Thoracic aorta (tissue), 2 donors: ENCODE measurements around the gene RTTN. TPM values are rescaled to one million over a fixed set of nuclear protein-coding genes. Genes with fewer than 3 reads are reported as not detected.
"Not testable (repeated sequence)": the region's sequence is repeated elsewhere in the genome, so short reads cannot be mapped to it uniquely, and the experiment has no call there.

ENCODE experiments used
- ATAC-seq: fragments of 150-250 bp; one replicate; pipeline ENCODE4 v1.8.0; 2017; ENCODE audit warnings: low read depth; ENCODE audit not compliant: insufficient number of reproducible peaks, low FRiP score
- DNase-seq: peaks from one replicate; pipeline ENCODE4 v3.0.0-alpha.2; 2020; ENCODE audit warnings: low spot score
- H3K27ac ChIP-seq, 2 donors: fragments of 200-600 bp; sonication (generic); 1 replicate in 1 of 2; 2 replicates in 1 of 2; pipeline ENCODE4 v1.5.1; 2016; ENCODE audit warnings: mild to moderate bottlenecking in 2 of 2, moderate library complexity in 2 of 2
- H3K27me3 ChIP-seq: fragments of 200-600 bp; sonication (generic); replicated peaks from 2 replicates; pipeline ENCODE4 v1.6.0; 2016; ENCODE audit warnings: mild to moderate bottlenecking; ENCODE audit not compliant: insufficient read depth
- H3K36me3 ChIP-seq: fragments of 200-600 bp; sonication (generic); one replicate; pipeline ENCODE4 v1.5.1; 2016
- H3K4me1 ChIP-seq, 2 donors: fragments of 200-600 bp; sonication (generic); 1 replicate in 1 of 2; 2 replicates in 1 of 2; pipeline versions ENCODE4 v1.5.1 to v1.6.0; 2016; ENCODE audit warnings: low read depth in 2 of 2, mild to moderate bottlenecking in 1 of 2; ENCODE audit not compliant: control insufficient read depth in 1 of 2
- H3K4me3 ChIP-seq: fragments of 200-600 bp; sonication (generic); 2 replicates; pipeline ENCODE4 v1.5.1; 2016; ENCODE audit warnings: mild to moderate bottlenecking
- H3K9me3 ChIP-seq: fragments of 200-600 bp; sonication (generic); 2 replicates; pipeline ENCODE4 v1.5.1; 2016
- CTCF ChIP-seq: fragments of 200-600 bp; sonication (generic); IDR thresholded peaks from one replicate; pipeline ENCODE4 v1.5.1; 2019; ENCODE audit warnings: antibody characterized with exemption
- total RNA-seq, 2 donors: library from RNA; depleted of rRNA; stranded (reverse); fragments of >200 nt; gene quantifications; one replicate each; pipeline versions ENCODE4 v1.1.0 to v1.2.3, GENCODE V29; 2016

RTTN gene
- total RNA-seq, 2 donors from 2014 or later: 13.1 to 20.7 TPM

- DNase-seq (no peak), ATAC-seq (no peak)
- Histone ChIP-seq H3K27ac (no peak overlapping the region), H3K4me1 (peaks cover 0 to 5% of the 10 kb centered on the region in 2 donors), H3K27me3 (no peaks in the 10 kb centered on the region), H3K9me3 (peaks cover 11% of the 10 kb centered on the region), H3K36me3 (peaks cover 3% of the 10 kb centered on the region), H3K4me3 (no peak overlapping the region)
- no peak for TF ChIP-seq CTCF
Observed at GRCh38 chr18:69980982-69981804, 224.3 kb downstream of the RTTN start.

- Histone ChIP-seq H3K9me3 (peaks cover 11% of the 10 kb centered on the region), H3K36me3 (peaks cover 3% of the 10 kb centered on the region), H3K27me3 (no peaks in the 10 kb centered on the region), H3K27ac (no peak overlapping the region), H3K4me3 (no peak overlapping the region), H3K4me1 (peaks cover 0 to 5% of the 10 kb centered on the region in 2 donors)
- no peak for TF ChIP-seq CTCF
- DNase-seq (no peak), ATAC-seq (no peak)
Observed at GRCh38 chr18:69980509-69980908, 225.0 kb downstream of the RTTN start.

GRCh38 chr18:69978732-69979715 lies 226.5 kb downstream of the RTTN start:
- Histone ChIP-seq H3K4me3 (no peak overlapping the region), H3K36me3 (peaks cover 3% of the 10 kb centered on the region), H3K27ac (no peak overlapping the region), H3K27me3 (no peaks in the 10 kb centered on the region), H3K9me3 (peaks cover 11% of the 10 kb centered on the region), H3K4me1 (peaks cover 0 to 5% of the 10 kb centered on the region in 2 donors)
- ATAC-seq (no peak), DNase-seq (no peak)
- TF ChIP-seq CTCF: no peak

GRCh38 chr18:69975294-69975693 lies 230.2 kb downstream of the RTTN start:
- not testable (repeated sequence) for H3K27me3 ChIP-seq, H3K4me3 ChIP-seq, H3K36me3 ChIP-seq, DNase-seq, H3K27ac ChIP-seq, ATAC-seq, H3K4me1 ChIP-seq
- peaks cover 18% of the 10 kb centered on the region for H3K9me3 ChIP-seq

- Histone ChIP-seq H3K4me1 (no peaks in the 10 kb centered on the region), H3K36me3 (peaks cover 3% of the 10 kb centered on the region), H3K9me3 (peaks cover 18% of the 10 kb centered on the region), H3K4me3 (no peak overlapping the region), H3K27me3 (no peaks in the 10 kb centered on the region), H3K27ac (no peak overlapping the region)
- no peak for TF ChIP-seq CTCF
- DNase-seq (no peak), ATAC-seq (no peak)
Observed at GRCh38 chr18:69974365-69974764, 231.1 kb downstream of the RTTN start.
